K562 (cell line): Measurements from ENCODE around the gene AKAP6. TPM values are rescaled to one million over a fixed set of nuclear protein-coding genes. Genes with fewer than 3 reads are reported as not detected.

ENCODE experiments used
- ATAC-seq: fragments of 200-7000 bp; cut with Tn5 transposase; 3 replicates; pipeline ENCODE4 v1.9.1; 2020; ENCODE audit warnings: moderate library complexity
- BruUV-seq: library from RNA; stranded (reverse); fragments of 400-500 nt; replicated peaks from 2 replicates; lab custom pipeline; 2021; lab: Mats Ljungman, UMichigan
- CTCF ChIA-PET: fragments of 300-600 bp; formaldehyde crosslinking; extraction: SDS; loops from one replicate; lab custom pipeline; 2021; ENCODE audit warnings: low intra/inter-chr PET ratio; lab: Yijun Ruan, JAX
- POLR2A ChIA-PET: fragments of 300-600, 350-650 bp; sonication (Branson Sonifier 250); formaldehyde crosslinking; extraction: SDS; loops from one replicate; lab custom pipeline; 2021; ENCODE audit warnings: antibody characterized with exemption, inconsistent platforms; lab: Yijun Ruan, JAX
- DNase-seq, 4 experiments: peaks; one replicate each; pipeline versions ENCODE4 v3.0.0 to v3.0.0-alpha.2; 2011 to 2018; ENCODE audit warnings: low spot score in 3 of 4, mixed read lengths in 3 of 4; ENCODE audit errors: extremely low read depth in 1 of 4
- FAIRE-seq: peaks from 2 replicates; lab custom pipeline; 2011; peaks lifted over from hg19 to GRCh38; lab: Jason Lieb, UNC
- H2AFZ ChIP-seq: 2 replicates; pipeline ENCODE4 v1.6.0; 2011; ENCODE audit warnings: low read depth, low read length, control low read depth, inconsistent platforms
- H3K27ac ChIP-seq: fragments of 200-600 bp; 3 replicates; pipeline ENCODE4 v1.8.0; 2011; ENCODE audit warnings: low read depth, mild to moderate bottlenecking, control low read depth, inconsistent platforms, low read length, moderate library complexity, mixed read lengths; ENCODE audit errors: extremely low read depth
- H3K27me3 ChIP-seq, 2 experiments: fragments of 300-600 bp in 1 of 2; 2 replicates in 1 of 2; 3 replicates in 1 of 2; pipeline versions ENCODE4 v1.6.0 to v1.8.0; 2011; ENCODE audit warnings: inconsistent platforms in 2 of 2, low read length in 2 of 2, mild to moderate bottlenecking in 1 of 2, mixed read lengths in 1 of 2, moderate library complexity in 1 of 2; ENCODE audit not compliant: control insufficient read depth in 2 of 2, insufficient read depth in 2 of 2
- H3K36me3 ChIP-seq: fragments of 300-600 bp; 3 replicates; pipeline ENCODE4 v1.8.0; 2011; ENCODE audit warnings: mild to moderate bottlenecking, low read length, inconsistent platforms; ENCODE audit not compliant: control insufficient read depth, insufficient read depth
- H3K4me1 ChIP-seq, 2 experiments: fragments of 200-600 bp in 1 of 2; replicated peaks in 1 of 2; 2 replicates in 1 of 2; 3 replicates in 1 of 2; pipeline versions ENCODE4 v1.5.1 to v1.8.0; 2011; ENCODE audit warnings: inconsistent platforms in 2 of 2, low read length in 2 of 2, mild to moderate bottlenecking in 1 of 2, mixed read lengths in 1 of 2, moderate library complexity in 1 of 2; ENCODE audit not compliant: control insufficient read depth in 2 of 2, insufficient read depth in 2 of 2
- H3K4me2 ChIP-seq: 2 replicates; pipeline ENCODE4 v1.6.1; 2011; ENCODE audit warnings: low read length, control low read depth, inconsistent platforms, mixed read lengths; ENCODE audit not compliant: insufficient read depth
- H3K4me3 ChIP-seq: fragments of 200-600 bp; sonication (generic), shearing (Covaris generic); 2 replicates; pipeline ENCODE4 v1.5.1; 2016; ENCODE audit warnings: control low read depth, inconsistent platforms
- H3K79me2 ChIP-seq: fragments of 200-600 bp; 3 replicates; pipeline ENCODE4 v1.8.0; 2011; ENCODE audit warnings: low read length, inconsistent platforms; ENCODE audit not compliant: control insufficient read depth, insufficient read depth
- H3K9ac ChIP-seq, 2 experiments: 2 replicates each; pipeline versions ENCODE4 v1.6.0 to v1.6.1; 2011; ENCODE audit warnings: low read depth in 2 of 2, low read length in 2 of 2, control low read depth in 1 of 2, inconsistent platforms in 1 of 2, mild to moderate bottlenecking in 1 of 2, mixed read lengths in 1 of 2; ENCODE audit not compliant: insufficient read depth in 1 of 2
- H3K9me1 ChIP-seq: one replicate; pipeline ENCODE4 v1.6.0; 2011; ENCODE audit warnings: inconsistent platforms, mild to moderate bottlenecking, low read length, moderate library complexity; ENCODE audit not compliant: control insufficient read depth, insufficient read depth
- H3K9me3 ChIP-seq: replicated peaks from 2 replicates; pipeline ENCODE4 v1.5.1; 2011; ENCODE audit warnings: low read depth, low read length, inconsistent platforms; ENCODE audit not compliant: control insufficient read depth, insufficient read depth
- H4K20me1 ChIP-seq: replicated peaks from 2 replicates; pipeline ENCODE4 v1.6.1; 2011; ENCODE audit warnings: low read length, inconsistent platforms, mixed read lengths; ENCODE audit not compliant: control insufficient read depth, insufficient read depth
- ARID3B ChIP-seq: fragments of 250-450 bp; sonication (Bioruptor Pico); IDR thresholded peaks from 2 replicates; pipeline ENCODE4 v1.4.0; 2020; ENCODE audit warnings: borderline replicate concordance
- BDP1 ChIP-seq: IDR thresholded peaks from 3 replicates; pipeline ENCODE4 v1.6.1; 2011; ENCODE audit not compliant: insufficient read length, insufficient read depth
- HMG20B ChIP-seq: fragments of 250-450 bp; sonication (Bioruptor Pico); IDR thresholded peaks from 2 replicates; pipeline ENCODE4 v1.5.0; 2021; ENCODE audit warnings: mild to moderate bottlenecking
- HNRNPK ChIP-seq: fragments of 200-400 bp; formaldehyde crosslinking; IDR thresholded peaks from one replicate; pipeline ENCODE4 v1.6.1; 2018; ENCODE audit warnings: mild to moderate bottlenecking, low read depth, low read length; ENCODE audit not compliant: poor library complexity, severe bottlenecking
- MBD1 ChIP-seq: fragments of 250-450 bp; sonication (Bioruptor Pico); IDR thresholded peaks from 2 replicates; pipeline ENCODE4 v1.8.0; 2022; ENCODE audit warnings: inconsistent platforms
- MYNN ChIP-seq, 2 experiments: sonication (generic); formaldehyde crosslinking in 1 of 2; IDR thresholded peaks; 2 replicates each; pipeline versions ENCODE4 v1.5.0 to v1.6.1; 2016 to 2020; ENCODE audit warnings: antibody characterized with exemption in 1 of 2, missing genetic modification reagents in 1 of 2
- NONO ChIP-seq, 2 experiments: fragments of 200-400 bp in 1 of 2; fragments of 450-650 bp in 1 of 2; formaldehyde crosslinking in 1 of 2; IDR thresholded peaks; 2 replicates each; pipeline ENCODE4 v1.6.1; 2017; ENCODE audit warnings: low read depth in 2 of 2, mild to moderate bottlenecking in 2 of 2, moderate library complexity in 2 of 2, low read length in 1 of 2
- NR2C1 ChIP-seq, 2 experiments: fragments of 450-650 bp; IDR thresholded peaks; 2 replicates each; pipeline ENCODE4 v1.6.1; 2017; ENCODE audit warnings: mild to moderate bottlenecking in 2 of 2, antibody characterized with exemption in 1 of 2, inconsistent platforms in 1 of 2, missing compliant biosample characterization in 1 of 2, missing genetic modification characterization in 1 of 2
- UBTF ChIP-seq, 2 experiments: IDR thresholded peaks; 2 replicates each; pipeline ENCODE4 v1.6.1; 2012; ENCODE audit warnings: improper control_type of control experiment in 2 of 2, low read depth in 2 of 2, low read length in 2 of 2, borderline replicate concordance in 1 of 2
- ZHX1 ChIP-seq: fragments of 150-350 bp; conservative IDR thresholded peaks from 2 replicates; pipeline ENCODE4 v1.6.1; 2014; ENCODE audit warnings: low read length
- WGBS: fragments of 100-300 bp; shearing (Covaris generic); methylation state at CpG from one replicate; pipeline ENCODE4 v1.1.6; 2016; ENCODE audit warnings: low coverage, mixed read lengths; ENCODE audit not compliant: insufficient coverage; ENCODE audit errors: missing lambda C conversion rate; 5-methylcytosine and 5-hydroxymethylcytosine counted together
- in situ Hi-C: fragments of 300-500 bp; cut with MboI; formaldehyde crosslinking; loops from 4 replicates; pipeline ENCODE4 v1.15.0; 2018; ENCODE audit warnings: inconsistent platforms, mixed read lengths
- intact Hi-C: fragments of 100-400 bp; cut with micrococcal nuclease; formaldehyde crosslinking; loops from 2 replicates; pipeline ENCODE4 v1.14.2; 2022
- polyA plus RNA-seq, 8 experiments: library from polyadenylated mRNA; depleted of rRNA in 4 of 8; stranded (reverse) in 5 of 8; unstranded in 3 of 8; fragments of >200 nt; fragmentation: Nextera tagmentation in 2 of 8; fragmentation: Illumina TruSeq in 1 of 8; extraction: Ambion mirVana in 2 of 8; extraction: Trizol in 1 of 8; gene quantifications; 2 replicates each; pipeline versions ENCODE4 v1.2.1 to v1.2.3, GENCODE V29; 2011 to 2014; ENCODE audit warnings: inconsistent platforms in 1 of 8, missing spikeins in 1 of 8
- total RNA-seq, 7 experiments: library from RNA; depleted of rRNA in 6 of 7; stranded (reverse); fragments of >200 nt in 6 of 7; fragmentation: Illumina TruSeq in 2 of 7; extraction: Trizol in 2 of 7; gene quantifications; 2 replicates each; pipeline versions ENCODE4 v1.2.1 to v1.2.3, GENCODE V29; 2011 to 2021; ENCODE audit warnings: low replicate concordance in 1 of 7

Gene AKAP6
- total and polyA plus RNA-seq, 9 of the 15 experiments (the other 6 are each of a cell fraction or from before 2014, with no cell fraction given): 0.03 to 1.7 (median 0.48) TPM

- no peak for TF ChIP-seq ZHX1
- TF ChIP-seq NR2C1 (IDR thresholded peaks at IDR 0.05): no peak
- TF ChIP-seq NR2C1 (tag; IDR thresholded peaks at IDR 0.05): no peak
- no peak for TF ChIP-seq BDP1
- TF ChIP-seq ARID3B (CRISPR knock-in tag): no peak
Observed at GRCh38 chr14:32611752-32612151, 282.7 kb downstream of the AKAP6 start (continued).

- 3% methylated on average over 3 of the region's 3 CpGs for WGBS
- H3K4me2 ChIP-seq: no peak overlapping the region
- BruUV-seq: no TSS peak
- CTCF ChIA-PET: no interaction called here
- H3K4me3 ChIP-seq: no peak overlapping the region
- POLR2A ChIA-PET: no interaction called here
- H3K4me1 ChIP-seq: no peaks in the 10 kb centered on the region
- H3K9me1 ChIP-seq: no peaks in the 10 kb centered on the region
- in situ Hi-C loops (no loop called here), intact Hi-C loops (no loop called here)
- ATAC-seq (no peak), DNase-seq (no peak), FAIRE-seq (no peak)
- H3K9ac ChIP-seq: no peak overlapping the region
- no peak overlapping the region for H2AFZ ChIP-seq
- no peaks in the 10 kb centered on the region for H4K20me1 ChIP-seq
- no peaks in the 10 kb centered on the region for H3K36me3 ChIP-seq
- no peaks in the 10 kb centered on the region for H3K79me2 ChIP-seq
- H3K27me3 ChIP-seq: no peaks in the 10 kb centered on the region
- no peak overlapping the region for H3K27ac ChIP-seq
- no peaks in the 10 kb centered on the region for H3K9me3 ChIP-seq
- TF ChIP-seq UBTF (IDR thresholded peaks at IDR 0.05; ENCODE audit: borderline replicate concordance in 1 of 2, low read depth in 2 of 2, low read length in 2 of 2) (no peak), NONO (IDR thresholded peaks at IDR 0.05; ENCODE audit: low read depth in 2 of 2, low read length in 1 of 2) (no peak), MBD1 (CRISPR knock-in tag) (no peak), MYNN (IDR thresholded peaks at IDR 0.05) (no peak), MYNN (CRISPR knock-in tag; IDR thresholded peaks at IDR 0.05) (no peak), HNRNPK (no peak), HMG20B (no peak)
Observed at GRCh38 chr14:32618991-32619390, 289.9 kb downstream of the AKAP6 start.
